ENCODE measurements around the gene FOXC1.

Gene FOXC1

DNA sequence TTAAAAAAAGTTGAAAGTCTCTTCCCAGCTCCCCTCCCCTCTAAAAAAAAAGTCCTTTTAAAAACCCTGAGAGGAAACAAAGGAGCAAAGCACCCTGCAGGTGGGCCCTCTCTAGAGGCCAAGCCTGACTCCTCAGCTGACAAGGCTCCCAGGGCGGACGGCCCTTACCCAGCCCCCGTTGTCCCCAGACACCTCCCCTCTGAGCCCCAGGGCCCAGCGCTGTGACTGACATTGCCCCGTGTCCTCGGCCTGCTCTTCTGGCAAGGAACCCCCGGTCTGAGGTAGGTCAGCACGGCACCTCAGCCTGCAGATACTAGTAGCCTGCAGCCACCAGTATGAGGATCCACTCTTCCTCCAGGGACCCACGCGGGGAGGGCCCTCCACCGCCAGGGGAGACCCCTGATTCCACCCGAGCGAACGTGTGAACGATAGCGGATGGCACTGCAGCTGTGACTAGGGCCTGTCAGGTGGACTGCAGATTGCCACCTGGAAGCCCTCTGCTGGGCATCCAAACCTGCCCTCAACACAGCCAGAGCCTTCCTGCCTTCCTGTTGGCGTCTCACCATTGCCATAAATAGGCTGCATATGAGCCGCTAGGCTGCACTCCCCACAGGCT, 34.2 kb downstream of the FOXC1 start:
- no peak for DNase-seq (ENCODE audit: low read depth)

DNA sequence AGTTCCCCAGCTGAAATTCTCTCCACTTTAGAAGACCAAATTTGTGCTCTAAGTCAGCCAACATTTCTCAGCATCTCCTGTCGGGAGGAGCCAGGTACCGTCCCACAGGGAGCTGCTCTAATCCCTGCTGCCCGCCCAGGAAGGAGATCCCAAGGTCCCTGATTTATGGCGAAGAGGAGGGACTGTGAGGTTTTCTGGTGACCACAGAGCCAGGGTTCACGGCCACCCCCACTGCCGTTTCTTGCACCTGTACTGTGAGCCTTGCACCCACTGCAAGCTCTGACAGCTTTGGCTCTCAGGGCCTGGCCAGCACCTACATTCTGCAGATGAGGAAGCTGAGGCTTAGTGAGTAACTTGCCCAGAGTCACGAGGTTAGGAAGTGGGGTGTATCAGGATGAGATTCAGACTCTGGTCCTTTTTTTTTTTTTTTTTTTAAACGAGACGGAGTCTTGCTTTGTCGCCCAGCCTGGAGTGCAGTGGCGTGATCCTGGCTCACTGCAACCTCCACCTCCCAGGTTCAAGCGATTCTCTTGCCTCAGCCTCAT, 34.9 kb downstream of the FOXC1 start:
- no peak for DNase-seq (ENCODE audit: low read depth)

DNA sequence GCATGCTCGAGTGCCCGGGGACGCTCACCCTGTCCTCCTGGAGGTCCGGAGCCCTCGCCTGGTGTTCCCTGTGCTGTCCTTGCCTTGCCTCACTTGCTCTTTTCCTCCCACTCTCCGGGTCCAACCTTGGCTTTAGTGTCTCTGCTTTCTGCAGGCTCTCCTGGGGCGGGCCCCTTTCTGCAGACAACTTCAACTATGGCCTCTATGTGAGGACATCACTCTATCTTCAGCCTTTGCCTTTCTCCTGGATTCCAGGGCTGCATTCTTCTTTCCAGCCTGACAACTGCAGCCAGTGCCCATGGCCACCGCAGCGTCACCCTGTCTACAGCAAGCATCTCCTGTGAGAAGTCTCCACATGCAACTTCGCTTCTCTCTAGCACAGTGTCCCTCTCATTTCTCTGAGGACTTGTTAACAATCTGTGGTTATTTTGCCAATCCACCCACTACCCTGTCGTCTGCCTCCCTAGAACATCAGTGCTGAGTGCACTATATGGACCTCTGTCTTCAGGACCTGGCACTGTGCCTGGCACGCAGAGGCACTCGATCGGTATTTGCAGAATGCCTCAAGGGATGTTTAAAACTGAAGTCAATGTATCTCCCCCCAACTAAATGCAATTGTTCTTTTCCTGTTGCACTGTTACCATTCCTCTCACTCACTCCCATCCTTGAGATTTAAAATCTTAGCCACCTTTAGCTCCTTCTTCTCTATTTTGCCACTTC, 35.9 kb downstream of the FOXC1 start:
- DNase-seq (ENCODE audit: low read depth) = no peak

DNA sequence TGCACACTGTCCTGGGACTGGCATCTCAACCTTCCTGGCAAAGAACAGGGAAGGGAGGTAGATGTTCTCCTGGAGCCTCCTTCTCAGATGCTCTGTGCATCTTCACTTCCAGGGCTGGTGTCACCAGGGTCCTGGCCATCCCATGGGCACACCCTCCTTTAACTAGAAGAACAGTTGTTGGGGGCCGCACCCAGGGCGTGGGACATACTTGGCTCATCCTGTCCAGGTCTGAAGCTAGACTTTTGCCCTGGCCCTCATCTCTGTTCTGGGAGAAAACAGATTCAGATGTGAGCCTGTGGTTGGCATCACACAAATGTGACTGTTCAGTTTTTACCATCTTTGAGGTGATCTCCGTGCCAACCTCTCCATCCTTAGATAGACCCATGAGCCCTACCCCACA, 41.6 kb downstream of the FOXC1 start:
- DNase-seq (ENCODE audit: low read depth) = no peak

- DNase-seq (ENCODE audit: low read depth) = no peak
Measured at GRCh38 chr6:1652842-1653241, 43.1 kb downstream of the FOXC1 start.

DNA sequence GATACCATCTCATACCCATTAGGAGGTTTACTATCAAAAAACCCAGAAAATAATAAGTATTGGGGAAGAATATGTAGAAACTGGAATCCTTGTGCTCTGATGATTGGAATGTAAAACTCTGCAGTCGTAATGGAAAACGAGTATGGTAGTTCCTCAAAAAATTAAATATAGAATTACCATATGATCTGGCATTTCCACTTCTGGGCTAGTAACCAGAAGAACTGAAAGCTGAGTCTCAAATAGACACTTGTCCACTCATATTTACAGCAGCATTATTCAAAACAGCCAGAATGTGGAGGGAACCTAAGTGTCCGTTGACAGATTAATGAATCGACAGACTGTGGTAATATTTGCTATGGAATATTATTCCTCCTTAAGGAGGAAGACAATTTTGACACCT, 44.3 kb downstream of the FOXC1 start:
- DNase-seq (ENCODE audit: low read depth) = no peak

- DNase-seq (ENCODE audit: low read depth) = no peak
Measured at GRCh38 chr6:1657116-1657770, 47.5 kb downstream of the FOXC1 start.

DNA sequence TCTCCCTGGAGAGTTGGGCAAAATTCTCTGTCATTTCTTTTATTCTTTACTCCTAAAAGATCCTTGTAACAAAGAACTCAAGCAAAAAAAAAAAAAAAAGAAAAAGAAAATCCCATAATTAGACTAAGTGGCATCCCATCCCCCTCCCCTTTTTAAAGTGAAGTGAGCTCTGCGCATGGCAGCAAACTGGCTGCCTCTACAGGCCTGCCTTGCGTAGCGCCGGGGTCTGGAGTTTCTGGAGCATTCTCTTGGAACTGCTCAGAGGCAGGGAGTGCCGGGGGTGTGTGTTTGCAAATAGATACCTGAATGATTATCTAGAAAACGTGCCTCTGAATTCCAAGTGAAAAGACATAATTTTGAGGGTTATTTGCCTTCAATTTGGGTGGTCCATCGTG, 48.1 kb downstream of the FOXC1 start:
- no peak for DNase-seq (ENCODE audit: low read depth)

- DNase-seq (ENCODE audit: low read depth) = no peak
Measured at GRCh38 chr6:1658212-1659005, 48.7 kb downstream of the FOXC1 start.

GRCh38 chr6:1659816-1660215, 50.1 kb downstream of the FOXC1 start:
- no peak for DNase-seq (ENCODE audit: low read depth)

GRCh38 chr6:1662534-1662933, 52.8 kb downstream of the FOXC1 start:
- DNase-seq (ENCODE audit: low read depth) = no peak
